Colon (tissue), 2 donors: Measurements from ENCODE around the gene SLC2A9.

ENCODE experiments used
- FAIRE-seq: peaks from 2 replicates; lab custom pipeline; 2012; peaks lifted over from hg19 to GRCh38; lab: Jason Lieb, UNC
- donor health status: control.
- donor health status: control.

Gene SLC2A9

DNA sequence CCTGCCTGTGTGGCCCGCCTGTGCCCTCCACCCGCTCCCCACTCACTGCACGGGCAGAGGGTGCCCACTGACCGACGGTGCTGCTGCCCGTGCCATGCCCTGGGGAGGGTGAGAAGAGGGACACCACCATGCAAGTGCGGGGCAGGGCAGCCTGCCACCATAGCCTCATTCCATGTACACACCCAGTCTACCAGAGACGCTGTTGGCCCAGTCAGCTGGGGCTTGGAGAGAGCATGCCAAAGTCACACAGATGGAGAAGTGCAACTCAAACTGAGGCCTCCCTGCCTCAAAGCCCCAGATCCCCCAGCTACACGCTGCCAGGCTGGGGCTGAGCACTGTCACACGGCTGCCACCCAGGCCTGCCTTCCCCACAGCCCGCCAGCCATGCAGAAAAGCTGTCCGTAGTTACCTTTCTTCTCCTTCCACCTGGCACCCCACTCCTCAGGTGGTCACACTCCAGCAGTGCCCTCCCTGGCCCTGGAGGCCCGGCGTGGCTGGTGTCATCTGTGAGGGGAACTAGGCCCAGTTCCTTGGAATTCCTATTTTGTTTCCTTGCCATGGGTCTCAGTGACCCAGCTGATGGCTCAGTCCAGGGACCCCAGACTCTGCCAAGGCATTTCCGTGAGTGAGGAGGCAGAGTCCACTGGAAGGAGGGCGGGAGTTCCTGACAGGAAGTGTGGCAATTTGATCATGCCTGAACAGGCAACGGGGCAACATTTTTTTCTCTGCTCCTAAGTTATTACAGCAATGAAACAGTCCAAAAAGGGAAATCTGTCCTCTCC lies at the start of gene SLC2A9:
Gene SLC2A9, minus strand, starts transcription at position 627 of the 782 bp plus-strand sequence. Its CDS starts 68 bp downstream, at position 559.
- no peak for FAIRE-seq

DNA sequence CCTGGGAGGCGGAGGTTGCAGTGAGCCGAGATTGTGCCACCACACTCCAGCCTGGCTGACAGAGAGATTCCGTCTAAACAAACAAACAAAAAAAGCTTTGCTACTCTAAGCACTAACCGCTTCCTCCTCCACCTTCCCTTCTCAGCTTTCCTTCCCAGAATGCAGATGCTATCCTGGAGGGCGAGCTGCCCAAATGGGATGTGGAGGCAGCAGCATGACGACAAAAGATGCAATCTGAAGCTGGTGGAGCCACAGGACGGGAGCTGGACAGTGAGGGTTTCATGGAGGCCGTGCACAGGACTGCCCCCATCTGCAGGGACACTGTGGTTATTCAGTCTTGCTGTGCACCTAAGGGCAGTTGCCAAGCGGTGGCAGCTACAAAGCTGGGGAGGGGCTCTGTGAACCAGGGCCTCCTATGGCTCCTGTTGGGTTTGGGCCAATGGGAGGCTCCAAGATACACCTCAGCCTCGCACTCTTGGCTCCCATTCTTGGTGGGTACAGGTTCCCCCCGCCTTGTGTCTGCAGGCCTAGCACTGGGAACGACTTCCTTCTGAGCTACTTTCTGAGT lies 47.9 kb upstream of the SLC2A9 start:
- FAIRE-seq: no peak

DNA sequence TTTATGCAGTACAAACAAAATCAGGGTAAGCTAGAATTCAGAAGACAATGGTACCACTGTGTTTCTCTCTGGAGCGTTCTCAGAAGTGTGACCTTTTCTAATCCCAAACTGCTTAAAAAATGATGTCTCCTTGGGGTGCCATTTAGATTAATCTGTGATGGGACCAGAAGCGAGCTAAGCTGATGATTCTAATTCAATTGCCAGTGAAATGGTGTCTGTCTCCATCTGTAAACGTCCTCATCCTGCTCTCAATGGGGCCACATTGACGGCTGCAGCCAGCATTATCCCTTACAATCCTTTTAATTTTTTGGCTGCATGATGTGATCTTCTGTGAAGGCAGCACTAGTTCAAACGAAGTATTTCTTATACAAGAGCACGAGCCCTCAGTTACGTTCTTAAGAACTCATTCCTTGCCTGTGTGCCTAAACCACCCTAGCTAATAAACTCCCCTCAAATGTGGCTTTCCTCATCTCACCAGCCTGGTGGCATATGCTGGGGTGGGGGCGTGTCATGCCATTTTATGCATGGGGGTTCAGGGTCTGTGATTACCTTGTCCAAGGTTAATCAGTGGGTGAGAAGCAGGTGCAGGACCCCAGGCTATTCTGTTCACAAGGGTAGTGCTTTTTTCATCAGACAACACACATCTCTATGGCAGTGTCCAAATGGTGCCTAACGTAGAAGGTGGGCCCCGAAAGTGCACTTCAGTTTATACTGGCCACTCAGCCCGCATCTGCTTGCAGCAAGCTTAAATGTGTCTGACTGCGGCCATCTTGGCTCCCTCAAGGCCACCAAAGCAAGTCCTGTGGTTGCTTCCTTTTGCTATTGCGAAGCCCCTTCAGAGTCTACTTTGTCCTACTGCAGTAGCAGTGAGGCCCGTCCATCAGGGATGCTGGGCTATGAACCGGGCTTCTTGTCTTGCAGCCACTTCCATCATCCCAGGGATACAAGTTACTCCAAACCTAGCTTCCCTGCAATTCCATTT lies 45.7 kb upstream of the SLC2A9 start:
- no peak for FAIRE-seq

DNA sequence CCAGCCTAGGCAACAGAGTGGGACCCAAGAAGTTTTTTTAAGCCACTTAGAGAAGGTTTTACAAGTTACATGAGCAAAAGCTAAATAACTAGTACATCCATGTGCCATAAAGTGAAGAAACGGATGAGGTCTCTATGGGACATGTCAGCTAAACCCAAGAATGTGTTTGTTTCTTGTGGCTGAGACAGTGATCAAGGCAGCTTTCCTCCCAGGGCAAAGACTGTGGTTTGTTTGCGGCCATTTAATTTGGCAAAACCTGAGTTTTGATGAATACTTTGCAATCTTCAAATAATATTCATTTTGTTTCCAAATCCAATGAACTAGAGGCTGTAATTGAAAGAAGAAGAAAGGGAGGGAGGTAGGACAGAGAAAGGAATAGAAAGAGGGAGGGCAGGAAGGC lies 44.9 kb upstream of the SLC2A9 start:
- no peak for FAIRE-seq

DNA sequence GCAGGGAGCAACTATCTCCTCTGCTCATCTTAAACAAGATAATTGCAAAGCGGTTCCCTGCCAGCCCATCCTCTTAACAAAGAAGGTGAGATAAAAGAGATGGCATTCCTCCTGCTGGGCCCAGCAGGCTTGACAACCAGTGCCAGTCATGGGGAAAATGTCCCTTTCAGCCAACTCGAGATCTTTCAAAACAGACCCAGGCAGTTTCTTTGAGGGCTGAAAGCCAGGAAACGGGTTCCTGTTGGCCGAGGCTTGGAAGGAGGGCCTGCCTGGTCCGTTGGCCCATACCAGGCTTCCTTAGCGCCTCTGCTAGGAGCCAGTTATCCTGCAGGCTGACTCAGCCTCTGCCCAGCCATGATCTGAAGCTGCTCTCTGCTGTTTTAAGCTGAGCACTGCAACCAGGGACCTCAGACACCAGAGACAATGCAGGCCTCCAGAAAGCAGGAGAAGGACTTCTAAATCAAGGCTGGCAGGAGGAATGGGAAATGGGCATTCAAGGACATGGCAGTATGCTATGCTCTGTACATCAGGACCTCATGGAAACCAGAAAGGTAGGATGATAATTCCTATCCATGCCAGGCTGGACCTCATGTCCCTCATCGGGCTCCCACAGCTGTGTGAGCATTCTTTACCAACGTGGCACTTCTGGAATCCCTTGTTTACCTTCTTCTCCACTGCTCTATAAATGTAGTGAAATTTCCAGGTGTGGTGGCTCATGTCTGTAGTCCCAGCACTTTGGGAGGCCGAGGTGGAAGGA lies 42.4 kb upstream of the SLC2A9 start:
- FAIRE-seq: no peak

DNA sequence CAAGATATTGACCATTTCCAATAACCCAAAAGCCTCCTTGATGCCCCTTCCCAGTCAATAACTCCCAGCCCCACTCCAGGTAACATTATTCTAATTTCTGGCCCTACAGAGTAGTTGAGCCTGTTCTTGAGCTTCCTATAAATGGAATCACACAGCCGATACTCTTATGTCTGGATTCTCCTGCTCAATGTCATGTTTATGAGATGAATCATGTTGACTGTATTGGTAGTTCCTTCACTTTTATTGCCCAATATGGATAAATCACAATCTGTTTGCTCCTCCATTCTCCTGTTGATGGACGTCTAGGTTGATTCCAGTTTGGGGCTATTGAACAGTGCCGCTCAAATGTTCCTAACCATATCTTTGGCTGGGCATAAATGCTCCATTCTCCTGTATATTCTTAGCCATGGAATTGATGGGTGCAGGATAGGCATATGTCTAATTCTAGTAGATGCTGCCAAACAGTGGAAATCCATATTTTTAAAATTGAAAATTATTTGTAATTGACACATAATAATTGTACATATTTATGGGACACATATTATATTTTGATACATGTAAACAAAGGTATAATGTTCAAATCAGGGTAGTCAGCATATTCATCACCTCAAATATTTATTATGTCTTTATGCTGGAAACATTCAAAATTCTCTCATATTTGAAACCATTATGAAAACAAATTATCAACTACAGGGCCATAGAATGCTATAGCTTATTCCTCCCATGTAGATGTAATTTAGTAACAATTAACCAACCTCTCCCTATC lies 40.5 kb upstream of the SLC2A9 start:
- no peak for FAIRE-seq

DNA sequence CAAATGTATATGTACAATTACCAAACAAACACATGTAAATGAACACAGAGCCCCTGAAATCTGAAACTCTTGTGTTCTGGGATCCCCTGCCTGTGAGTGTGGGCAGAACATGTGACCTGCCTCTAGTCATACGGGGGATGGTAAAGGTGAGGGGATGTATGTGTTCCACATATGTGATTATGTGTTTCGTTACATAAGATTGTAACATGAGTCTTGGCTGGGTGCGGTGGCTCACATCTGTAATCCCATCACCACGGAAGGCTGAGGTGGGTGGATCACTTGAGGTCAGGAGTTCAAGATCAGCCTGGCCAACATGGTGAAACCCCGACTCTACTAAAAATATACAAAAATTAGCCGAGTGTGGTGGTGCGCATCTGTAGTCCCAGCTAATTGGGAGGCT lies 37.1 kb upstream of the SLC2A9 start:
- FAIRE-seq: no peak

DNA sequence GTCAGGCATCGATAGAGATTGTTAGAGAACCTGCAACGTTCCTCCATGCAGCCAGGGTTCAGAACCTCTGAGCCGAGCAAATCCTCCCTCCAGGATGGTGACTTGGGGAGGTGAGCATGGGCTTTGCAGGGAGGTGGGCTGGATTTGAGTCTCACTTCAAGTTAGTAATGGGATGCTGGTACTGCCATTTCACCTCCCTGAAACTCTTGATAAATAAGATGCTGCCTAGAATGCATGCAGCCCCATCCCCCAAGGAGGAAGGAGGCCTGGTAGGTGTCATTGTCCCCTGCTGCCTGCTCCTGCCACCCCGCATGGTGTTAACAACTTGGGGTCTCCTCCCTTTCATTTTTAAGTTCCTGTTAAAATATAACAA lies 35.7 kb upstream of the SLC2A9 start:
- no peak for FAIRE-seq

DNA sequence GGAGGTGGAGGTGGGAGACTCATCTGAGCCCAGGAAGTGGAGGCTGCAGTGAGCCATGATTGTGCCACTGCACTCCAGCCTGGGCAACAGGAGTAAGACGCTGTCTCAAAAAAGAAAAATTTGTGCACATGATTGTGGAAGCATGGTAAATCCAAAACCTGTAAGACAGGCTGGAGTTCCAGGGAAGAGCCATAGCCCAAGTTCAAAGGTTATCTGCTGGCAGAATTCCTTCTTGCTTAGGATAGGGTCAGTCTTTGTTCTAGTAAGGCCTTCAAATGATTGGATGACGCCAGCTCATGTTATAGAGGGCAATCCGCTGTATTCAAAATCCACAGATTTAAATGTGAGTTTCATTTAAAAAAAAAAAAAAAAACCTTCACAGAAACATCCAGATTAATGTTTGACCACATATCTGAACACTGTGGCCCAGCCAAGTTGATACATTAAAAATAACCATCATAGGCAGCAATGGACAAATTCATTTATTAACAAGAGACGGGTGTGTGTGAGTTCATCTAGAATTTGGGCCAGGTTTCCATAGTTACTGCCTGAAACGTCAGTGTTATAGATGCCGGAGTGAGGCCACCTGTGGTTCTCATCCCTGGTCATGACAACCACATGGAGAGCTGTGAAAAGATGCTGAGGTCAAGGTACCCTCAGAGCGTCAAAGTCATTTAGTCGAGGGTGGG lies 35.2 kb upstream of the SLC2A9 start:
- FAIRE-seq: no peak

DNA sequence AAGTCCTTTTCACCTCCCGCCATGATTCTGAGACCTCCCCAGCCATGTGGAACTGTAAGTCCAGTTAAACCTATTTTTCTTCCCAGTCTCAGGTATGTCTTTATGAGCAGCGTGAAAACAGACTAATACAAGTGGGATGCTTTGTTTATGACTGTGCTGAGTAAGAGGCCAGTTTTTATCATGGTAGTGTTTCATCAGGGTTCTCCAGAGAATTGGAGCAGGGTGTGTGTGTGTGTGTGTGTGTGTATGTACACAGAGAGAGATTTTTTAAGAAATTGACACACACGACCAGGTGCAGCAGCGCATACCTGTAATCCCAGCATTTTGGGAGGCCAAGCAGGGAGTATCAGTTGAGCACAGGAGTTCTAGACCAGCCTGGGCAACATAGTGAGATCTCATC lies 34.6 kb upstream of the SLC2A9 start:
- no peak for FAIRE-seq

DNA sequence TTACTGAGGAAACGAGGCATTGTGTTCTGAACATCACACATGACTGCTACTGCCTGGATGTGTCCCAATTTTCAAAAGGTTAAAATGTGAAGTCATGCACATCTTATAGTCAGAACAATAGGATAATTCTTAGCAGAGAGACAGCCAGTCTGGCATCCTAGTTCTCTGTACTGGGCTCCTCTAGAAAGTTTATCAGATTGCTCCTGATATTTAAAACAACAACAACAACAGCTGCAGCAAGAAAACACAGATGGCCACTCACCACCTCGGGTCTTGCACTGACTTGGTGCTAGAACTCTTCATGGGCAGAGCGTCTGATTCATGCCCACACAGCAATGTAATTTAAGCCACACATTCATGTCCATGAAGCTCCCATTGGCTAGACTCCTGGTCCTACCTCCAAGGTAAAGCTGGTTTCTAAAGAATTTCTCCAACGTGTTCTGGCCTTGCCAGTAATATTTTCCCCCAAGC lies 33.3 kb upstream of the SLC2A9 start:
- FAIRE-seq: no peak

DNA sequence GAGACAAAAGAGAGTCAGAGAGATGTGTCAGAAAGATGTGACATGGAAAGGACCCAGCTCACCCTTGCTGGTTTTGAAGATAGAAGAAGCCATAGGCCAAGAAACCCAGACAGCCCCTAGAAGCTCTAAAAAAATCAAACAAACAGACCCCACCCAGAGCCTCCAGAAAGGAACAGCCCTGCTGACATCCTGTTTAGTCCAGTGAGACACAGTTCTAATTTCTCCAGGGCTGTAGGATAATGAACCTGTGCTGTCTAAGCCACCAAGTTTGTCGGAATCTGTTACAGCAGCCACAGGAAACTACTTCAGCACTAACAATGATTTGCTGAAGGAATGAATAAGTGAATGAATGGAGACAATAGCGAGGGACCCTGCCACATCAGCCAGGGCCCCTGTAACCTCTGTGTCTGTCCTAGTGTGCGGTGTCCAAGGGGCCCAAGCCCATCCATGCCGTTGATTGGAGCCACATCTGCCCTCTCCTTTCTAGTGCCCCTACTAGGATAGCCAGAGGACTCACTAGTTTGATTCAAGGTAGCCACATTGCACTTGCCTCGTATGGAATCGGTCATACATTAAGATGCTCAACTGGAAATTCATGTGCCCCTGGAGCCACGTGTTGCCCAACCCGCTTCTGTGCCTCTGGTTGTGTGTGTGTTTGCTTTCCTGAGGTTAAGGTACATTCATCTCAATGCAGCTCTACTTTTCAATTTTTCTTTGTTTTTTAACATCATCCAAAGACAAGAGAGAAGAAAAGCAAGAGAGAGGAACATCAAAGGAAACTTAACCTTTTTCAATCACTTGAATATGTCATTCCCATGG lies 32.5 kb upstream of the SLC2A9 start:
- FAIRE-seq: no peak

DNA sequence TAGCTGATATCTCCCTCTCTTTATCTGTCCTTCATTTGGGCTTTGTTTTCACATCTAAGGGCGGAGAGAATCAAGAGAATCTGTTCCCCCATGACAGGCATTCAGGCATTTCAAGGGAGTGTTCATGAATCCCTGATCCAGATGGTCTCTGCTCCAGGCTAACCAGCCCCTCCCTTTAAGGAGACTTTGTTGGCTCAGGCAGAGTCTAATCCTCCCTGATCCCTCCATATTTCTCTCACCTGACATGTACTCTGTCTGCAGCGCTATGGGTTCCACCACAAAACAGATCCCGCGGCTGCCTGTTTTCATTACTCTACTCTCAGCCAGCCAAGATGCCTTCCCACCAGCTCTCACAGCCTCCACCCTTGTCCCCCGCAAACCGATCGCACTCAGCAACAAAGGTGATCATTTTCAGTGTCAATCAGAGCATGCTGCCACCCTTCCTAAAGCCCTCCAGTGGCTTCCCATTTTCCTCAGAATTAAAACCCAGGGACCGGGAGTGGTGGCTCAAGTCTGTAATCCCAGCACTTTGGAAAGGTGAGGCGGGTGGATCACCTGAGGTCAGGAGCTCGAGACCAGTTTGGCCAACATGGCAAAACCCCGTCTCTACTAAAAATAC lies 30.3 kb upstream of the SLC2A9 start:
- no peak for FAIRE-seq

DNA sequence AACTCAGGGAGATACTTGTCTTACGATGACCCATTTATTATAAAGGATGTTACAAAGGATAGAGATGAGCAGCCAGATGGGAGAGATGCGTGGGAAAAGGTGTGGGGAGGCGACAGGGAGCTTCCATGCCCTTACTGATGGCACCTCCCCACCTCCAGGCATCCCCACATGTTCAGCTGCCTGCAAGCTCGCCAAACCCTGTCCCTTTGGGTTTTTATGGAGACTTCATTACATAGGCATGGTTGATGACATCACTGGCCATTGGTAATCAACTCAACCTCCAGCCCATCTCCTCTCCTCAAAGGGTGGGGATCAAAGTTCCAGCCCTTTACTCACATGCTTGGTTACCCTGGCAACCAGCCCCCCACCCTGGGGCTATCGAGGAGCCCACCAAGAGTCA lies 29.4 kb upstream of the SLC2A9 start:
- no peak for FAIRE-seq

DNA sequence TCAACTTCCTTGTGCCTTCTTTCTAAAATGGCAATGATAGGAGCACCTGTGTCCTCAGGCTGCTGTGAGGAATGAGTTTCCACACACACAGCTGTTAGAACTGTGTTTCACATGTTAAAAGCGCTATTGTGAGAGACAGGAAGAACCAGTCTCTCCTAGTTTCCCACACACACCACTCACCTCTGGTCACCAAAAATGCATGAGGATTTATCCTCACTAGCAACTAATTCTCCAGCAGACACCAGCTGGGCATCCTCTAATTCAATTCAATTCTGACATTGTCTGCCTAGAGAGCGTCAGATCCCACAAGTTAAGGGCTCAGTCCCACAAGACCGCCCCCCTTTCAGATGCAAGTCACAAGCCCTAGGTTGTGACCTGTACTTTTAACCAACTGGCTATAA lies 29.0 kb upstream of the SLC2A9 start:
- FAIRE-seq: no peak

DNA sequence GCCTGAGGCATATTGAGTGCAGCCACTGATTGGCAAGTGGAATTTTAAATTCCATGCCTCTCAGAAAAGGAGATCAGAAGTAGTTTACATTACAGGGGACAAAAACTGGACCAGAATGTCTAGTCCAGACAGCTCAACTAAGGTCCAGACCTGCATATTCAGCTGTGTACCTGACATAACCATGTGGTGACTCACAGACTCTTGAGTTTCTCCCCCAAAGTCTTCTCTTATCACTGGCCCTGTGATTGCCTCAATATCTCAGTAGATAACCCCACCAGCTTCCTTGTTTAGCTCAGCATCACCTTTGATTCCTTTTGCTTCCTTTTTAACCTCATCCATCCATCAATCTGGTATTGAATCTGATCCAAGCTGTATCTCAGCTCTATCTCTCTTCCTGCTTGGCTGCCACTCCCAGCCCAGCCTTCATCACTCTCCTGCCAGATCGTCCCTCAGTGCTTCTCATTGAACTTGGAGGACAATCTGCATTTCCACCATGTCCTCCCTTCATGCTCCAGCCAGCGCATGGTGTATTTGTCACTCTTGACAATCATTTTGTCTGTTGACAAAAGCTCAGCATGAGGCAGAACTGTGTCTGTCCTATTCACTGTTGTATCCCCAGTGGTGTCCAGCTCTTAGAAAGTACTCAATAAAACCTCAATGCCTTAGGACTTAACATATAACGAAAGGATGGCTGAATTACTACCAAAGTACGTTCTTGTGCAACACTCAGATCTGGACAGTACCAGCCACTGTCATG lies 27.8 kb upstream of the SLC2A9 start:
- FAIRE-seq: no peak

DNA sequence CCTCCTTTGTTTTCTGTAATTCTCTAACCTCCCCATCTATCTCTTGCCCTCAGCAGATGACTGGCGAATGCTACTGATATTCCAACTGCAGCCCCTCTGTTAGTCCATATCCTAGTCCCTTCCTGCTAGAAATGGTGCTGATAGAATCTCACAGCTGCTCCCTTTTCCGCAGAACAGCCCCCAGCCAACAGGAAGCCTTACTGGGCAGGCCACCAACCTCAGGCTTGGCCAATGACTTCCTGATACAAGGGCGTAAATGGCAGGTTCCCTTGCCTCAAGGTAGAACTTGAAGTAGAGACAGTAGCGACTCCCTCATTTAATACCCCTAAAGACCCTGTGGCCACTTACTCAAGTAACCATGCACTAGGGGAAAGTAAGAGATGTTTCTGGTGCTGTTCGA lies 26.7 kb upstream of the SLC2A9 start:
- no peak for FAIRE-seq

DNA sequence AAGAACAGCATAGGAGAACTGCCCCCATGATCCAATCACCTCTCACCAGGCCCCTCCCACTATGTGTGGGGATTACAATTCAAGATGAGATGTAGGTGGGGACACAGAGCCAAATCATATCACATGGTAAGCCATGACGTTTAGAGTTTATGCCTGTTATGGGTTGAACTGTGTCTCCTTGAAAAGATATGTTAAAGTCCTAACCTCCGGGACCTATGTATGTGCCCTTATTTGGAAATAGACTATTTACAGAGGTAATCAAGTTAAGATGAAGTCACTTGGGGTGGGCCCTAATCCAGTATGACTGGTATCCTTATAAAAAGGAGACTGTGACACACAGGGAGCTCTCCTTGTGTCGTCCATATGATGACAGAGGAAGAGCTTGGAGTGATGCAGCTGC lies 25.2 kb upstream of the SLC2A9 start:
- FAIRE-seq: no peak

DNA sequence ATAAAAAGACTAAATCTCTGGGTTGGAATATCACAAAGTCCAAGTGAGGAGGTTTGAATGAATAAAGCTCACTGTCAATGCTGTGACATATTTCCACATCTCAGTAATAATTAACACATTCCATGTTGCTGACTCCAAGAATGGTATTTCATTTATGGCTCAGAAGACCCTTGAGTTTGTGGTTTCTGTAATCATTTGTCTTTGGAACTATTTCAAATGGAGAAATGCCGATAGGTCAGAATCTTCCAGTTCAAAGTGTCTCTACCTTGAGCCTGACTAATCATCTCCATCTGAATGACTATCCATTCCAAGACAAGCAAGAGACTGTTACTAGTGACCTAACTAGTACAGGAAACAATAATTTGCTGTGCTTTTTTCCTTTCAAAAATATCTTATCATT lies 24.2 kb upstream of the SLC2A9 start:
- FAIRE-seq: no peak
